Measurements from ENCODE around the gene SUPT5H. TPM values are rescaled to one million over a fixed set of nuclear protein-coding genes. Genes with fewer than 3 reads are reported as not detected.

Gene SUPT5H
- total and polyA plus RNA-seq, 2 of the 4 experiments (the other 2 are of a cell fraction), result 75.3 to 116 TPM

GRCh38 chr19:39399668-39400050 is 45.7 kb upstream of the SUPT5H start (continued):
- TF ChIP-seq NFE2L2 (IDR thresholded peaks at IDR 0.05; ENCODE audit: low read depth, low read length) (no peak), CHD1 (IDR thresholded peaks at IDR 0.05; ENCODE audit: low read depth, low read length) (no peak)

GRCh38 chr19:39400061-39400460 is 45.3 kb upstream of the SUPT5H start:
- Histone ChIP-seq H2AK9ac (replicated peaks; ENCODE audit: low read depth, low read length, poor library complexity) (no peak overlapping the region), H3K4me1 (ENCODE audit: control insufficient read depth, insufficient read depth, low read length) (peaks cover 27% of the 10 kb centered on the region), H4K5ac (ENCODE audit: low read depth, low read length) (no peak overlapping the region), H3K27ac (ENCODE audit: insufficient read depth, low read length) (no peak overlapping the region), H3K79me1 (ENCODE audit: low read depth in 1 of 2, low read length in 2 of 2) (peaks cover 0 to 45% of the 10 kb centered on the region in 2 experiments; a peak in 2 of 4 replicates), H3K4me3 (ENCODE audit: insufficient read depth, low read depth, low read length) (no peak overlapping the region), H3K36me3 (ENCODE audit: control insufficient read depth, insufficient read depth, low read length) (peaks cover 9% of the 10 kb centered on the region), H3K4me2 (ENCODE audit: low read depth, low read length) (no peak overlapping the region), H4K20me1 (ENCODE audit: insufficient read depth, low read length) (peaks cover 17% of the 10 kb centered on the region), H3K9me3 (ENCODE audit: control insufficient read depth, insufficient read depth, low read length) (no peaks in the 10 kb centered on the region), H2BK120ac (ENCODE audit: low read depth, low read length) (no peak overlapping the region), H2BK20ac (ENCODE audit: low read depth, low read length) (0 out of 2 replicates have a peak overlapping the region, but pooled peaks have one; percentile 20), H3K9ac (ENCODE audit: low read depth, low read length) (no peak overlapping the region), H2AK5ac (ENCODE audit: low read depth, low read length) (0 out of 2 replicates have a peak overlapping the region, but pooled peaks have one; percentile 13), H3K14ac (replicated peaks; ENCODE audit: low read depth, low read length) (no peak overlapping the region), H2BK15ac (ENCODE audit: low read depth, low read length) (no peak overlapping the region), H2AFZ (replicated peaks; ENCODE audit: low read length, poor library complexity) (no peak overlapping the region), H2BK5ac (ENCODE audit: low read depth, low read length, poor library complexity, severe bottlenecking) (no peak overlapping the region), H4K8ac (ENCODE audit: low read depth in 2 of 2, low read length in 2 of 2) (no peak overlapping the region), H3K27me3 (ENCODE audit: control insufficient read depth, insufficient read depth, low read length) (no peaks in the 10 kb centered on the region), H3K56ac (ENCODE audit: extremely low read depth, insufficient read depth, low read length) (no peak overlapping the region), H3K4ac (ENCODE audit: low read depth, low read length) (no peak overlapping the region), H4K91ac (ENCODE audit: insufficient read depth, low read depth, low read length) (no peak overlapping the region), H3K9me1 (ENCODE audit: insufficient read depth, low read length) (peaks cover 11% of the 10 kb centered on the region), H3K23ac (ENCODE audit: low read depth, low read length) (no peak overlapping the region), H3K18ac (ENCODE audit: low read depth, low read length) (no peak overlapping the region)
- POLR2A ChIA-PET (ENCODE audit: unreplicated experiment), result interaction anchor here (0.6 kb wide), 1 partner anchor 36 kb away, joined by 3 read pairs; the partner anchor contains the start of gene RPS16
- WGBS, 2 experiments (ENCODE audit: extremely low coverage in 2 of 2, insufficient read length in 1 of 2), result 100% methylated on average over 1 of the region's 4 CpGs; no CpG with 5 or more reads in 1 of the 2 experiments
- TF ChIP-seq RAD21 (IDR thresholded peaks at IDR 0.05; ENCODE audit: low read length) (no peak), MAZ (IDR thresholded peaks at IDR 0.05; ENCODE audit: borderline replicate concordance, low read depth, low read length) (no peak), CTCF (conservative IDR thresholded peaks at IDR 0.05; ENCODE audit: low read depth, low read length) (no peak), CEBPB (IDR thresholded peaks at IDR 0.05; ENCODE audit: low read depth, low read length) (no peak), FOS (IDR thresholded peaks at IDR 0.05; ENCODE audit: low read depth, low read length) (no peak)
- dilution Hi-C loops (cut with HindIII; ENCODE audit: low sequenced_read_pairs, unreplicated experiment) (no loop called here), in situ Hi-C loops (cut with MboI; ENCODE audit: low sequenced_read_pairs) (no loop called here), intact Hi-C loops (cut with micrococcal nuclease) (no loop called here)
- ATAC-seq (ENCODE audit: low read depth) (no peak), DNase-seq (no peak)
- no TSS peak for BruUV-seq (replicated peaks)
- CTCF ChIA-PET, result interaction anchor here (2.0 kb wide), 1 partner anchor 12 kb away, joined by 10 read pairs; the partner anchor contains the start of gene PLEKHG2
